ENCODE results near the gene ANKS6.

ANKS6 gene

DNA sequence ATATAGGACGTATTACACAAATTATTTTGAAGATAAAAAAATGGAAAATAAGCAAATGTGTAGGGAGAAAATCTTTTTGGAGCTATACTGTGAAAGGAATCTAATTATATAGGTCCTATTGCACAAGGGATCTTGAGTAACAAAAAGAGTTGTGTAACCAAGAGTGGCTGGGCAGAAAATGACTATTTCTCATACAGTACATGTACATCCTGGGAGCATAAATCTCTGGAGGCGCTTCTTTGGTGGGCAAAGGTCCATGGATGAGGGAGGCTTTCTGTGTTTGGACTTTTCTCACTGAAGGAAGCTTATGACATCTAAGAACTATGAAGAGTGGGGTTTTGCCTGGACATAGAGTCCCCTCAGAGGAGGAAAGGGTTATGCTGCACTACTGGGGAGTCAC, 29.8 kb downstream of the ANKS6 start:
- no peaks in the 10 kb centered on the region for H3K9me2 ChIP-seq (replicated peaks; ENCODE audit: control insufficient read depth, low read length)
- no peaks in the 10 kb centered on the region for H4K20me1 ChIP-seq (ENCODE audit: control insufficient read depth, insufficient read depth, low read depth, low read length)
- H3K27me3 ChIP-seq (ENCODE audit: control insufficient read depth, low read length), result no peaks in the 10 kb centered on the region
- H3K9me3 ChIP-seq (ENCODE audit: control insufficient read depth, insufficient read depth, low read length), result no peaks in the 10 kb centered on the region
- TF ChIP-seq EZH2phosphoT487 (IDR thresholded peaks at IDR 0.05; ENCODE audit: borderline replicate concordance, low read length), result no peak
- TF ChIP-seq, protein P1, sequence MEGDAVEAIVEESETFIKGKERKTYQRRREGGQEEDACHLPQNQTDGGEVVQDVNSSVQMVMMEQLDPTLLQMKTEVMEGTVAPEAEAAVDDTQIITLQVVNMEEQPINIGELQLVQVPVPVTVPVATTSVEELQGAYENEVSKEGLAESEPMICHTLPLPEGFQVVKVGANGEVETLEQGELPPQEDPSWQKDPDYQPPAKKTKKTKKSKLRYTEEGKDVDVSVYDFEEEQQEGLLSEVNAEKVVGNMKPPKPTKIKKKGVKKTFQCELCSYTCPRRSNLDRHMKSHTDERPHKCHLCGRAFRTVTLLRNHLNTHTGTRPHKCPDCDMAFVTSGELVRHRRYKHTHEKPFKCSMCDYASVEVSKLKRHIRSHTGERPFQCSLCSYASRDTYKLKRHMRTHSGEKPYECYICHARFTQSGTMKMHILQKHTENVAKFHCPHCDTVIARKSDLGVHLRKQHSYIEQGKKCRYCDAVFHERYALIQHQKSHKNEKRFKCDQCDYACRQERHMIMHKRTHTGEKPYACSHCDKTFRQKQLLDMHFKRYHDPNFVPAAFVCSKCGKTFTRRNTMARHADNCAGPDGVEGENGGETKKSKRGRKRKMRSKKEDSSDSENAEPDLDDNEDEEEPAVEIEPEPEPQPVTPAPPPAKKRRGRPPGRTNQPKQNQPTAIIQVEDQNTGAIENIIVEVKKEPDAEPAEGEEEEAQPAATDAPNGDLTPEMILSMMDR (IDR thresholded peaks at IDR 0.05; ENCODE audit: low read depth, low read length, poor library complexity, severe bottlenecking), result no peak
- no peak overlapping the region for H3K4me3 ChIP-seq (ENCODE audit: low read length)
- H3K79me2 ChIP-seq (ENCODE audit: control insufficient read depth, low read length), result no peaks in the 10 kb centered on the region
- no peaks in the 10 kb centered on the region for H3K4me1 ChIP-seq (ENCODE audit: control insufficient read depth, low read length)
- H3K36me3 ChIP-seq (ENCODE audit: control insufficient read depth, low read length), result no peaks in the 10 kb centered on the region
- no peak overlapping the region for H3K27ac ChIP-seq (ENCODE audit: low read depth, low read length)
- no peaks in the 10 kb centered on the region for H3F3A ChIP-seq (ENCODE audit: control insufficient read depth, insufficient read depth)
- no peak overlapping the region for H3K4me2 ChIP-seq (ENCODE audit: low read length)

DNA sequence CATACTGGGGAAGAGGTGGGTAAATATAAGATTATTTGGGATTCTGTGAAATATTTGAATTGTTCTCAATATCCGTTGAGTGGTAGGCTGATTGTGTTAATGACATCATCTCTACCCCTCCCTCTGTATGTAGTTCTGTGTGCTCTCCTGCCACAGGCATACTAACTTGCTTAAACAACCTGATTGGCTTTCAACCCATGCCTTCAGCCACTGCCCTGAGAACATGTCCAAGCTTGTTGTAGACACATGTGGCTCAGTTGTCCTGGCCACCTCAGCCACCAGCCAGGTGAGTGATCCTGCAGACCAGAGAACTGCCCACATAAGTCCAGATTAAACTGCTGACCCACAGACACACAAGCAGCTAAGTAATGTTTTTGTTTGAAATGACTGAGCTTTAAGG, 31.1 kb downstream of the ANKS6 start:
- Histone ChIP-seq H3K27ac (ENCODE audit: low read depth, low read length) (no peak overlapping the region), H4K20me1 (ENCODE audit: control insufficient read depth, insufficient read depth, low read depth, low read length) (no peaks in the 10 kb centered on the region), H3K27me3 (ENCODE audit: control insufficient read depth, low read length) (no peaks in the 10 kb centered on the region), H3K79me2 (ENCODE audit: control insufficient read depth, low read length) (no peaks in the 10 kb centered on the region), H3K36me3 (ENCODE audit: control insufficient read depth, low read length) (no peaks in the 10 kb centered on the region), H3K4me2 (ENCODE audit: low read length) (no peak overlapping the region), H3F3A (ENCODE audit: control insufficient read depth, insufficient read depth) (no peaks in the 10 kb centered on the region), H3K4me1 (ENCODE audit: control insufficient read depth, low read length) (no peaks in the 10 kb centered on the region), H3K4me3 (ENCODE audit: low read length) (no peak overlapping the region), H3K9me3 (ENCODE audit: control insufficient read depth, insufficient read depth, low read length) (no peaks in the 10 kb centered on the region), H3K9me2 (replicated peaks; ENCODE audit: control insufficient read depth, low read length) (no peaks in the 10 kb centered on the region)
- TF ChIP-seq EZH2phosphoT487 (IDR thresholded peaks at IDR 0.05; ENCODE audit: borderline replicate concordance, low read length), result no peak
- TF ChIP-seq, protein P1 (IDR thresholded peaks at IDR 0.05; ENCODE audit: low read depth, low read length, poor library complexity, severe bottlenecking), result no peak

DNA sequence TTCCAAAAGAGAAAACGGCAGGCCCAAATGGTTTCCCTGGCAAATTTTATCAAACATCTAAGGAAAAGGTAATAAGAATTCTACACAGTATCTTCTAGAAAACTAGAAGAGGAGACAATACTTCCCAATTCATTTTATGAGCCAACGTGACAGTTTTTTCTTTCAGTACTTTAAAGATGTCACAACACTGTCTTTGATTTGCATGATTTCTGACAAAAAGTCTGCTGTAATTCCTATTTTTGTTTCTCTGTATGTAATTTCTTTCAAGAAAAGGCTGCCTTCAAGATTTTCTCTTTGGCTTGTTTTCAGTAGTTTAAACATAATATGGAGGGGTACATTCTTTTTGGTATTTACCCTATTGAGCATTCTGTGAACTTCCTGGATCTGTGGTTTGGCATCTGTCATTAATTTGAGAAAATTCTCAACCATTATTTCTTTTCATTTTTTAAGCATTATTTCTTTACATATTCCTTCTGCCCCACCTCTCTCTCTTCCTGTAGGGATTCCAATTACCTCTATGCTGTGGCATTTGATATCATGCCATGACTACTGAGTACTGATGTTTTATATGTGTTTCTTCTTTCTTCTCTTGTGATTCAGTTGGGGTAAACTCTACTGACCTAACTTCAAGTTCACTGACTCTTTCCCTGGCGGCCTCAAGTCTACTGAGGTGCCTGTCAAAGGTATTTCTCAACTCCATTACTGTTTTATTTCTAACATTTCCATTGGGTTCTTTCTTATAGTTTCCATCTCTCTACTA, 32.2 kb downstream of the ANKS6 start:
- Histone ChIP-seq H3K9me3 (ENCODE audit: control insufficient read depth, insufficient read depth, low read length) (no peaks in the 10 kb centered on the region), H4K20me1 (ENCODE audit: control insufficient read depth, insufficient read depth, low read depth, low read length) (no peaks in the 10 kb centered on the region), H3K27ac (ENCODE audit: low read depth, low read length) (no peak overlapping the region), H3K79me2 (ENCODE audit: control insufficient read depth, low read length) (no peaks in the 10 kb centered on the region), H3K9me2 (replicated peaks; ENCODE audit: control insufficient read depth, low read length) (no peaks in the 10 kb centered on the region), H3K27me3 (ENCODE audit: control insufficient read depth, low read length) (no peaks in the 10 kb centered on the region), H3K36me3 (ENCODE audit: control insufficient read depth, low read length) (no peaks in the 10 kb centered on the region), H3K4me1 (ENCODE audit: control insufficient read depth, low read length) (no peaks in the 10 kb centered on the region), H3F3A (ENCODE audit: control insufficient read depth, insufficient read depth) (no peaks in the 10 kb centered on the region), H3K4me2 (ENCODE audit: low read length) (no peak overlapping the region), H3K4me3 (ENCODE audit: low read length) (no peak overlapping the region)
- no peak for TF ChIP-seq EZH2phosphoT487 (IDR thresholded peaks at IDR 0.05; ENCODE audit: borderline replicate concordance, low read length)
- TF ChIP-seq, protein P1 (IDR thresholded peaks at IDR 0.05; ENCODE audit: low read depth, low read length, poor library complexity, severe bottlenecking), result no peak
